SK-N-MC (cell line): ENCODE data around the gene DLG2.

Experiments
- EZH2 ChIP-seq: fragments of 200-600 bp; sonication (generic); IDR thresholded peaks from one replicate; pipeline ENCODE4 v1.6.1; 2017; ENCODE audit warnings: antibody characterized with exemption
- POLR2AphosphoS5 ChIP-seq: IDR thresholded peaks from 2 replicates; pipeline ENCODE4 v1.6.1; 2012; ENCODE audit warnings: mild to moderate bottlenecking, low read depth, low read length, borderline replicate concordance

GRCh38 chr11:84794663-84795443, 832.3 kb downstream of the DLG2 start:
- no peak for TF ChIP-seq EZH2
- no peak for TF ChIP-seq POLR2AphosphoS5
